Activated CD4-positive, alpha-beta T cell treated with anti-CD3 and anti-CD28 coated beads for 48 hours (primary cell): ENCODE data around the gene FGF3.

Experiments used
- DNase-seq: peaks from one replicate; pipeline ENCODE4 v3.0.0-alpha.2; 2020

FGF3 gene

DNA sequence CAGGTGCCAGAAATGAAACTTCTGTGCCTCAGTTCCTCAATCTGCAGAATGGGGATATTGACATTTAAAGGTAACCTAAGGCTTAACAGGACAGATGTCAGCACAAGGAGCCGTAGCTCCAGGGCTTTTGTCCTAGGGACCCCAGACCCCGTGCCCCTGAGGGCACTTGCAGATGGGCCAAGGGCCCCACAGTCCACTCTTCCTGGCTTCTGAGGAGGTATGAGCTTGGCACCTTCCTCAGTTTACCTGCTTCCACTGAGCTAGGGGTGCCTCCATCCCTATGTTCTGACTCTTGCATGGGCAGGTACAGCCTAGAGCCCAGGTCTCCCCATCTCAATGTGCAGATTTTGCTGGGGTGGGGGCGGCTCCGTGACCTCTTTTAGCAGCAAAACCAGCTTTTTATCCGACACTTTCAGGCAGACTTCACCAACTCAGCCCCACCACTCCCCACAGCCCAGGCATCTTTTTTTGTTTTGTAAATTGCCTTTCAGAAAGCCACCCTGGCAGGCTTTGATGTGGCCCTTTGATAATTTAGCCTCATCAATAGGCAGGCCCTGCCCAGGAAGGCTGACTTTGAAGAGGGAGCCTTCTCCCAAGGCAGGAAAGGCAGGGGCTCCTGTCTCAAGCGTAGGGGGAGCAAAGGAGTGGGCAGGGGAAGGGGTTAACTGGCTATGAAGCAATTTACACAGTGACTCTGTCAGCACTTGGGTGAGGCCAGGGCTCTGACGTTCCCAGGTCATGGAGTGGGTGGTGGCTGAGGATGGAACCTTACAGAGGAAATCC lies 23.7 kb upstream of the FGF3 start:
- DNase-seq: no peak

DNA sequence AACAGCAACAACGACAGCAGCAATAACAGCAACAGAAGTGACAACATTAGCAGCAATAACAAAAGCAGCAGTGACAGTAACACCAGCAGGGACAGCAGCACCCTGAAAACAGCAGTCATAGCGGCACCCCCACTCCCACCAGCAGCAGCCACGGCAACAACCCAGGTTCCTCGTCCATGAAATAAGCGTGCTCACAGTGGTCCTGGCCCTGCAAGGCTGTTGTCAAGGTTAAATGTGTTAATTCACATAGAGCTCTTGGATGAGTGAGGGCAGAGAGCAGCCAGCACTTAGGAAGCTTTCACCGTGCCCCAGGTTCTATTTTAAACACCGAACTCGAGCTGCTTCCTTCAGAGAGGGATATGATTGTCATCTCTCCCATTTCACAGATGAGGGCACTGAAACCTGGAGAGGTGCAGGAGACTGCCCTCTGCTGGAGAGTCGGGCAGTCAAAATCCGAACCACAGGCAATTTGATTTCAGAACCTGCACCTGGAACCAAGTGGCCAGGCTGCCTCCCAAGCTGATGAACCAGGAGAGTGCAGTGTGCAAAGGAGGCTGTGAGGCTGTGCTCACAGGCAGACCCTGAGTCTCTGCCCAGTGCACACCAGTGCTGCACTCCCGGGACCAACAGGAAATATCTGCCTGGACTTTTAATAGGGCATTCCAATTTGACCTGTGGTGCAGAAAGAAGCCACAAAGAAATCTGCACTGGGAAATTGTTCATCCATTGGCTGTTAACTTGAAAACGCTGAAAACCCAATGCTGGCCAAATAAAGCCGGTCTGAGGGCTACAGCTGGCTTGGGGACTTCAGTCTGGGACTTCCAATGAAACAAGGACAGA lies 22.9 kb upstream of the FGF3 start:
- DNase-seq: peak; percentile 40

DNA sequence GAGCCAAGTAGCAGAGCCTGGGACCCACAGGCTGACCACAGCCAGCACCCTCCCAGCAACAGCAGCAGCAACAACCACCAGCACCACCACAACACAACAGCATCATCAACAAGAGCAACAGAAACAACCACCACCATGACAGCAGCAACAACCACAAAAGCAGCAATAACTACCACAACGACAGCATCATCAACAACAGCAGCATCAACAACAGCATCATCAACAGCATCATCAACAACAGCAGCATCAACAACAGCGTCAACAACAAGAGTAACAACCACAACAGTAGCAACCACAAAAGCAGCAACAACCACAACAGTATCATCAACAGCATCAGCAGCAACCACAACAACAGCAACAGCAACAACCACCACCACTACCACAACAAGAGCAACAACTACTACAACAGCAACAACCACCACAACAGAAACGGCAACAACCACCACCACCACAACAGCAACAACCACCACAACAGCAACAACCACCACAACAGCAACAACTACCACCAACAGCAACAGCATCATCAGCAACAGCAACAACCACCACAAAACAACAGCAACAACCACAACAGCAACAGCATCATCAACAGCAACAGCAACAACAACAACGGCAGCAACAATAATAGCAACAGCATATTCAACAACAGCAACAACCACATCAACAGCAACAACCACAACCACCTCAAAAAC lies 22.1 kb upstream of the FGF3 start:
- no peak for DNase-seq

DNA sequence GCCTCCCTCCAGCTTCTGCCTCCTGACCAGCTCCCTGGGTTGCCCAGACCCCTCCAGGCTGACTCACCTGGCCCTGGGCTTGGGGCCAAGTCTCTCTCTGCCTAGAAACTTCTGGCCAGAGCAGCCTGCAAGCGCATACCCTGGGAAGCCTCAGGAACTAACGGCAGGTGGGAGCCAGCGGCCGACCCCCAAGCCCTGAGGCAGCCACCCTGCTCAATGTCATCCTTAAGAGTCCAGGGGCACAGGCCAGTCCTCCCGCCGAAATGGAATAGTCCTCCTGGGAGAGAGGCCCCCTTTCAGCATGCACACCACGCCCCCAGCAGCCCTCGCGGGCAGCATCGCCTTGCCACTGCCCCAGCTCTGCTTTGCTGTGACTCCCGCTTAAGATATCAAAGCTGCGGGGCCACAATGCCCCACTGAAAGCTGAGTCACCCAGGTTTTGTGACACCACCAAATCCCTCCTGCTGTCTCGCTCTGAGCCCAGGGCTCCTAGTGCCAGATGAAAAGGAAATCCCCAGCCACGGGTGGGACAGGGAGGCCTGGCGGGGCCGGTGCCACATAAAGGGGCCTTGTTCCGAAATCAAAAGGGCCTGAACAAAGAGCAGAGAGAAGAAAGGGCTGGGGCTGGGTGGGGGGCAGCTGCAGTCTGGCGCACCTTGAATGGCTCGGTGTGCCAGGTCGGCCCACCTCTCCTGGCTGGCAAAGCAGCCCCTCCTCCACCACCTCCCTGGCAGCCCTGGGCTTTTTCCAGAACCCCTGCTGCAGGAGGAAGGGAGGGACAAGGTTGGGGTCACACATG lies 21.4 kb upstream of the FGF3 start:
- DNase-seq: no peak

DNA sequence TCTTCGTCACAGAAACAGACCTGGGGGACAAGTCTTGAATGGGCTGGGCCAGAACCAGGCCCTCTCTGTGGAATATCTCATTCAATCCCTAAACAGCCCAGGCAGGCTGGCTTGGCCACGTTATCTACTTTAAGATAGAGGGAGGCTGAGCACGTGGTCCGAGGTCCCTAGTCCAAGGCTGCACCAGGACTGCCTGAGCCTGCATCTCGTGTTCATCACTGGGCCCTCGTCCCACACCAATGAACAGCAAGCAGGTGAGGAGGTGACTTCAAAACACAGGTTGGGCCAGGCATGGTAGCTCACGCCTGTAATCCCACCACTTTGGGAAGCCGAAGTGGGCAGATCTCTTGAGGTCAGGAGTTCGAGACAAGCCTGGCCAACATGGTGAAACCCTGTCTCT lies 20.3 kb upstream of the FGF3 start:
- DNase-seq: no peak

DNA sequence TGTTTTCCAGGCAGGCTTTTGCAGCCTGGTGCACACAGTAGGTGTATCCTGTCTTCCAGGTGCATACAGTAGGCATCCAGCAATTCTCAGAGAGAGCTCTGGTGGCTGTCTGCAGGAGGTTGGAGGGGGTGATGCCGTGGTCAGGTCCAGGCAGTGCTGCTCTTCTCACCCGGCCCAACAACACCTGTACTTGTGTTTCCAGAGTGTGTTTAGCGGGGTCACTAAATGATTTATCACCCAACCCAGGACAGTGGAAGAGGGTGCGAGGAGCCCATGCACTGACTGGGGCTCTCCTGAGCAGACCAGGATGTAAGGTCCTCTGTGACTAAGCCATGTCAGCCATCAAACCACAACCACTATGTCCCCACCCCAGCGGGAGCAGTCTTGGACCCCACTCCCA lies 18.6 kb upstream of the FGF3 start:
- no peak for DNase-seq

DNA sequence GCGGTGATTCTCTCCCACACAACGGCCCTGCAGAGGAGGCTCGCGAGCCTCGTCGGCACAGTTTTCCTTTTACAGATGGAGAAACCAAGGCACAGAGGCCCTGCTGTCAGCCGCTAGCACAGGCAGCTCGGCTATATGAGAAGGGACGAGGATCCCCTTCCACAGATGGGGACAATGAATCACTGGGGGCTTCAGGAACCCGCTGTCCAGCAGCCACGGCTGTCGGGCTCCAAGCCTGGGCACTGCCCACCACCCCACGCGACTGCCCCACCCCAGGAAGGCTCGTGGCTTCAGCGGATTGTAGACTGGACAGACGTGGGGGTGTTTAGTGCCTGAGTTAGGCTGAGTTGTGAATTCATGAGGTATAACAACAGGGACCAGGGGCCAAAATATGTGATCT lies 17.2 kb upstream of the FGF3 start:
- DNase-seq: no peak

DNA sequence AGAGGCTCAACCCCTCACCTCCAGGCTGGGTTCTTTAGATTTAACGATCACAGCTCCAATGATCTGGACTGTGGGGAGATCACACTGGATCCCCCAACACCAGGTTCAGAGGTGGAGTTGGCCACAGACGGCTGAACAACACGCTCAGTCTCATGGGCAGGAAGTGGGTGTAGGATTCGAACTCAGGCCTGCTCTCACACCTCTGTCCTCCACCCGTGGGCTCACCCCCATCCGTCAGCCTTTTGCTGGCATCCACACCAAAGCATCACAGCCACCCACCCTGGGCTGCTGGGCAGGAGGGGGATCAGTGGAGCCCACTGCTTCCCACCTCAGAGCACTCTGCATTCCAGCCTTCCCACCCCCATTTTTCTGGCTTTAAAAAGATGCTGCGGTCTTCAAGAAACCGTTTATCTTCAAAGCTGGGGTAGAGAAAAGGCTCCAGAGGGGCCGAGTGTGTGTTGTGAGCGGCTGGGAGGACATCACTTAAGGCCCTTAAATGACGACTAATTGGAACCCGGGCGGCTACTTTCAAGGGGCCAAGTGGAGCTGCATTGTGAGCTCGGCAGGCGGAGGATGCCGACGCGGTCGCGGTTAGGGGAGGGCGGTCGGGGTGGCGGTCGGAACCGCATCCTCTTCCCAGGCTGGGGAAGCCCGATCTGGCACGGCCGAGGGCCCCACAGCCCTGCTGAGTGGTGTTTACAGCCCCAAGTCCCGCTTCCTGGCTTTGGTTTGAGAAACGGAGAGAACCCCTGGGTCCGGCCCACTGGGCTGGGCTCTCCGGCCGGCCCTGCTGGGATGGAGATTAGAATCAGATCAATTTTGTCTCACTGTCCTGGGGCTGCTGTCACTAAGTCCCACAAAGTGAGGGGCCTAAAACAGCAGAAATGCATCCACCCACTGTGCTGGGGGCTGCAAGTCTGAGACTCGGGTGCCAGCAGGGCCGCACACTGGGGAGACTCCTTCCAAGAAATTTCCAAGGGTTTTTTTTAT lies 15.9 kb upstream of the FGF3 start:
- DNase-seq: peak; percentile 20

DNA sequence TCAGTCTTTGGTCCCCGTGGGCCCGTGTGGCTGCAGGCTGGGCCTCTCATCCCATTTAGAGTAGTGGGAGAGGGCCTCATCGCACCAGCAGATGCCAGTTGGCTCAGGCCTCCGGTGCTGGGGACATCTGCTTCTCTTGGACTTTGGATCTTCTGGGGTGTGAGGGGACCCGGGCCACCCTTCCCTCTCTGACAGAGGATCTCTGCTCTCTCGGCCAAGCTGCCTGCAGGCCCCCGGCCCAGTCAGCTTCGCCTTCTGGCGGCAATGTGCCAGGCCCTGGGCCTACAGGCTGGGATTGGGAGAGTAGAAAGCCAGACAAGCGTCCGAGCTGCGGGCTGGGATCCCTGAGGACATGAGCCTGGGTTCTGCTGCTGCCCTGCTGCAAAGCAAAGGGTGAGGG lies 15.0 kb upstream of the FGF3 start:
- no peak for DNase-seq

DNA sequence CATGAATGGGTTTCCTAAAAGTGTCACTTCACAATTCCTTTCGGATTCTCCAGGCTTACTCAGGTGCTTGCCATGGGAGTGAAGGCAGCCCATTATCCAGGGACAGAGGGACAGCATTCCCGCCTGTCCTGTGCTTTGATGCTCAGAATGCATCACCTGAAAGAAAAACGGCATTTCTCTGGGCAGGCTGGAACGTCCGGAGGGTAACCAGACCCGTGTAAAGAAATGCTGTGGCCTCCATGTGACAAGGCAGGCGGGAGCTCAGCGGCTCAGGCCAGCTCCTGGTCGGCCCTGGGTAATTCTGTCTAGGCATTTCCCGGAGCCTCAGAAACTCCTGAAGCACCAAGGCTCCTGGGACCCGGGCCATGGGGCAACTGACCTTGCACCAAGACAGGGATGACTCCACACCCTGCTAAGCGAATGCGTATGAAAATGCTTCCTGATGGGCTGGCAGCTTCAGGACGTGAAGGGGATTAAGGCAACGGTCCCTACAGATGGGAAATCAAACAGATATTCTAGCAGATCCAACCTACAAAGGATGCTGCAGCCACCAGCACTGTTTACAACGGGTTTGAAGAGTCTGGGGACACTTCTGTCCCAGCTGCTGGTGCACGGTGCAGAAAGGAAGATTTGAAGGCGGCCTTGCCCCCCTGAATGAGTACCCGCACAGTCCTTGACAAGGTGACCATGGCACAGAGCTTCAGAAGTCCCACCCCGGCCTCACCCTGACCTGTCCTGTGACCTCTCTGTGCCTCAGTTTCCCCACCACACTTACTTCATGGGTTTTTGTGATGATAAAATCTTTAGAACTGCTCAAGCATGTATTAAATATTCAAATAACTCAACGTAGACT lies 13.6 kb upstream of the FGF3 start:
- DNase-seq: no peak

DNA sequence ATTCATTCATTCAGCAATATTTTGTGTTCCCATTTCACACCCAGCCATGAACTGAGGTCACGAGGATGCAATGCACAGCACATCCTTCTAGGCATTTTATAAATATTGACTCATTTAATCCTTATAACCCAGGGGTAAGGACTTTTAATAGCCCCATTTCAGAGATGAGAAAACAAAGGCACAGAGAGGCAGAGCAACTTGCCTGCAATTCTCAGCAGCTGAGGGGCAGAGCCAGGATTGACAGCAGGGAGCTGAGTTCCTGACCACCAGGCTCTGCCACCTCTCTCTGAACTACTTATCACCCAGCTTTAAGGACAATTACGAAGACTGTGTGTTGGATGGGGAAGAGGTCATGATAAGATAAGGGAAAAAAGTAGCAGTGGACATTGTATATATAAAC lies 12.8 kb upstream of the FGF3 start:
- DNase-seq: no peak

DNA sequence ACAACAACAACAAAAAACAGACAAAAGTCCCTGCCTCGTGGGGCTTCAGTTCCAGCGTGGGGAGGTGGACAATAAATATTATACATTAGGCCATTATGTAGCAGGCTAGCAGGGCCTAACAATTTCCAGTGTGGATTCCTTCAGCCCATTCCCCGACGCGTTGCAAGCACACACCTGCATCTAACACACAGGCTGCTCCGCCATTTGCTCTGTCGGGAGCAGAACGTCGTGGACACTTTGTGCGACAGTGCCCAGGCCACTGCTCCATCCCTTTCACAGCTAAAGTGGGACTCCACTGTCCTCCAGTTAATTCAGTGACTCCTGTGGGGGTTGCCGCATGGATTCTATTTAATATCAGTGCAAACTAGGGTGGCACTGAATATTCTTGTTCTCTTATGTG lies 10.9 kb upstream of the FGF3 start:
- DNase-seq: no peak

DNA sequence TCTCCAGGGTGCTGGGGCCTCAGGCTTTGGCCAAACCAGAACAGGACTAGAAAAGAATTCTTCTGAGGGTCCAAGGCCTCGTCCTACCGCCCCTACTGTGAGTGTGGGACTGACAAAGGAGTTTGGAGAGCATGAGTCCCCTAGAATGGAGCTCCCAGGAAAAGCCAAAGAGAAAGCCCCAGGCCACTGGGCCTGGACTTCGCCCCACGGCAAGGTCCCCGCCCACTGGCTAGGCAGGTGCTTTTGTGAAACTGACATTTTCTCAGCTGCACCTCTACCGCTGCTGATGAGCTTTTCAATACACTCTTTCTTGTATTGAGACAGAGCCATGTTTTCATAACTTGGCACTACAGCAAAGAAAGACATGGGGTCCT lies 9.7 kb upstream of the FGF3 start:
- DNase-seq: no peak

DNA sequence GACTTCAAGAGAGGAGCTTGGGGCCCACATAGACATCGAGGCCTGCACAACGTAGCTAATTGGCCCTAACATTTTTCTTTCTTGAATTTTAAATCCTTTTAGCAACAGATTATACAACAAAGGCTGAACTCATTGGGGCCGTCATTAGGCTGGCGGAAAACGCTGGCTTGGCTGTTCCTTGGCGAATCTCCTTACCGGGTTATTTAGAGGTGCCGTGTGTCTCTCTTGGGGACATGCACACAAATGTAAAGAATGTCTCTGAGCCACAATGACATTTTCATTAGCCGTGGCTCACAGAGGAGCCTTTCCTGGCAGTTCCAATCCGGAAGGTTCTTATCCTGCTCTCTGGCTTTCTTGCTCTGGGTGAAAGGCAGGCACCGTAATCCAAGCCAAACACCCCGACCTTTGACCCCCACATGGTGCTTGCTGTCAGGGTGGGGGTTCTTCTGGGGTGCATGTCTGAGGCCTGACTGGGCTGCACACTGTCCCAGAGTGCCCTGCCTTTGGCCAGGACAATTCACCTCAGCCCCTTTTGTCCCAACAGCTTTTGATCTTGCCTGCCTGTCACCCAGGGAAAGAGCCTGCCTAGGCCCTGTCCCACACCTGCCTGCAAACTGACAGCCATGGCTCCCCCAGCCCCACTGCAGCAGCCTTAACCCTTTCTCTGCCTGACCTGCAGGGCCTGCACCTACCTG lies 9.2 kb upstream of the FGF3 start:
- DNase-seq: no peak

DNA sequence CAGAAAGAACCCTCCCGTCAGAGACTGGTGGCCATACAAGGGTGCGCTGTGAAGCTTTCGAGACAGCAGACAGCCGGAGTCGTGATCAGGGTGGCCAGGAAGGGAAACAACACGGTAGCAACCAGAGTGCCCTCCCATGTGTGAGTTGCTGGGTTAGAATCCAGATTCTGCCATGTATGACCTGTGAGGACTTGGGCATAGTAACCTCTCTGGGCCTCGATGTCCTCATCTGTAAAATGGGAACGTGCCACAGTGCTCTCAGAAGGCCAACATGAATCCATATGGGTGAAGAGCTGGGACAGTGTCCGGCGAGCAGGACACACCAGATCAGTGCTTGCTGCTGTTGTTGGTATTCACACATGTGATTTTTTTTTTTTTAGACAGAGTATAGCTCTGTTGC lies 7.6 kb upstream of the FGF3 start:
- no peak for DNase-seq

DNA sequence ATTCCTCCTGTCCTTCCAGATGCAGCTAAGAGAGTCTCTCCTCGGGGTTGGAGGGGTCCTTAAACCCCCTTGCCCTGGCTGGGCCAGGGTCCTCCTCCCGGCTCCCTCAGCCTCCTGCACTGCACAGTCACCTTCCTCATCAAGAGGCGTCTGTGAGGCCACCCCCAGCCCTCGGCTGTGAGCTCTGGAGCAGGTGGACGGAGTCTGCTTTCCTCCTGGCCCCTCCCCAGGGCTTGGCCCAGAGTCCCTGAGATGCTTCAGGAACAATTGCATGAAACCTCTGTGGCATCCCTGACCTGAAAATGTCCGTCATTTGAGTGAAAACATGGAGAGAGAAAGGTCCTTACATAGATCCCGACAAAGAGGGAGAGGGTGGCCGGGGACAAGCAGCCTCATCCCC lies 6.7 kb upstream of the FGF3 start:
- no peak for DNase-seq

DNA sequence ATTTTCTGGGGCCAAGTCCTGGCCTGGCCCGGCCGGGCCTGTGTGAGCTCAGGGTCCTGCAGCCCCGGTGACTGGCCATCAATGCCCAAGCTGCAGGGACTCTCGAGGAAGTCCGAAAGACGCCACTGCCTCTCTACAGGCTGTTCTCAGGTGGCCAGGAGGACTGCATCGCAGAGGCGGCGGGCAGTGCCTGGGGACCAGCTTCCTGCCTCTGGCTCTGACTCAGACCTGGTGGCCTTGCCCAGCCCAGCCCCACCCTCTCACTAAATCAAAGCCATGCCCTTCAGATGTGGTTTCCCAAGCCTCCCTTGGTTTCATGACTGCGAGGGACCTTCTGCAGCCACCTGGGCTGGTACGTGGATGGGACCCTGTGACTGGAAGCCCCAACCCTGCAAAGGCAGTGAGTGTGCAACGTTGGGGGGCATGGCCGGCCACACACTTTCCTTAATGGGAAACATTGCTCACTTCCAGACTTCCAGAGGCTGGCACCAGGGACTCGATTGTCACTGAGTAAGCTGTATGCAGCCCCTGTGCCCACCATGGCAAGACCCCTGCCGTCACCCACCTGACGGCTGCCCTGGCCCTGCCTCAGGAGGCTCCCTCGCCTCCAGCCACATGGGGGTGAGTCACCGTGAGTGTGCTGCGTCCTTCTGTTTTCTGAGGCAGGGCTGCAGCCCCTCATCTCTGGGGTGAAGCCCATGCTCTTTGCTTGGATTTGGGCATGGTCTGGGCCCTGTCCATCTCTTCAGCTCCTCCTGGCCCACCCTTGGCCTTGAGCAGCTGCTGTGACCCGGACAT lies 6.0 kb upstream of the FGF3 start:
- no peak for DNase-seq

DNA sequence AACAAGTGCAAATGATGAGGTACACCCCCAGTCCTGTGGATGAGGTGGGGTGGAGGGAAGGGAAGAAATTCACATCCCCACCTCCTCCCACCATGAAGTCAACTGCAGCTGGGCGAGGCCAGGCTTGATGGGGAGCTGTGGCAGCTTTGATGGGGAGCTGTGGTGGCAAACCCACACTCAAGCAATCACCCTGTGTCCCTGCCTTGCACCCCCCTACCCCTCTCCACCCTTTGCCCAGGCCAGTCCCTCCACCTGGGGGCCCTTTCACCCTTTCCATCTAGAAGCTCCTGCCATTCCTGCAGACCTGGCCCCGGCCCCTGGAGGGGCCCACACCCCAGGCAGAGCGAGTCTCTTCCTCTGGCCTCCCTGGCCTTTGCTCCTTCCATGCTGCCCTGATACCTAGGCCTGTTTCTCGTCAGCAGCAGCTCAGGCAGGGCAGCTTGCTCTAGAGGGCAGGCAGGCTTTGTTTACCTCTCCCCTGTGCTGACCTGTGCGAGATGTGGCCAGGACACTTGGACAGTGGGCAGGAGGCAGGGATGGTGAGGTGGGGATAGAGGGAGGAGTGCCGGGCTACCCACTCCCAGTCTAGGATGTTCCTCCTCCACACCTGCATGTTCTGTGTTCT lies 4.5 kb upstream of the FGF3 start:
- DNase-seq: no peak
